NB4 (cell line): ENCODE data around the gene RAB21.

Experiments
- DNase-seq: peaks from one replicate; pipeline ENCODE4 v3.0.0; 2010; ENCODE audit warnings: low read depth
- H3K4me3 ChIP-seq: one replicate; pipeline ENCODE4 v1.5.1; 2011; ENCODE audit warnings: mild to moderate bottlenecking, low read depth, low read length, moderate library complexity
- MYC ChIP-seq: IDR thresholded peaks from 2 replicates; pipeline ENCODE4 v1.6.1; 2011; ENCODE audit warnings: low read depth, low read length
- POLR2A ChIP-seq: IDR thresholded peaks from 2 replicates; pipeline ENCODE4 v1.6.1; 2011; ENCODE audit warnings: mild to moderate bottlenecking; ENCODE audit not compliant: insufficient read length; ENCODE audit errors: extremely low read depth
- TF ChIP-seq, protein P1 (sequence below): IDR thresholded peaks from 2 replicates; pipeline ENCODE4 v1.6.1; 2011; ENCODE audit warnings: low read depth, low read length
- TF ChIP-seq, protein P2 (sequence below): IDR thresholded peaks from one replicate; pipeline ENCODE4 v1.5.1; 2012; ENCODE audit warnings: low read depth, low read length

The RAB21 gene

DNA sequence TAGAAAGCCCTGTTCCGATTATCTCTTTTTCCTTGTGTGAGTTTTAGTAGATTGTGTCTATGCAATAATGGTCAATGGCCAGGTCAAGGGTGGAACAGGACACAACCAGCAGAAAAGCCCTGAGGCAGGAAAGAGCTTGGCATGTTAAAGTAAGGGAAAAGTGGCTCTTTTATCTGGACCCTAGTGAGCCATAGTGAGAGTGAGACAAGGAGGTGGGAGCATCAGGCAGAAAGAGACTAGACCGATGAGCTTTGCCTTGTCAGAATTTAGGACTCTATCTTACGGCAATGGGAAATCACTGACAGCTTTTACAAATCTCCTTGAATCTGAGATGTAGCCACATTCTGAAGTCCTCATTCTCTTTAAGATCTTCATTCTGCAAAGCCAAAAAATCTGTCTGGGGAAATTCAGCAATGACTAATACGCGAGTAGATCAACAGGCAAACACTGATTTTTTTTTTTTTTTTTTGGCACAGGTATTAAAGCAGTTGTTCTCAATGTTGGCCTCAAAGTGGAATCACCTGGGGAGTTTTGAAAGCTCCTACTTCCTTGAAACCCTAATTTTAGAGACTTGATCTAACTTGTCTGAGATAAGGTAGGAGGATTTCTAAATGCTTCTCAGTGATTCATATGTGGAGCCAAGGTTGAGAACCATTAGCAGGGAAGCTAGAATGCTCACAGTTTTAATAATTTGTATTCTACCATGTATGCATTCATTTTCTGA lies 34.9 kb upstream of the RAB21 start:
- no peak for DNase-seq
- no peak overlapping the region for H3K4me3 ChIP-seq
- TF ChIP-seq MYC (no peak), POLR2A (no peak)
- TF ChIP-seq, protein P1, sequence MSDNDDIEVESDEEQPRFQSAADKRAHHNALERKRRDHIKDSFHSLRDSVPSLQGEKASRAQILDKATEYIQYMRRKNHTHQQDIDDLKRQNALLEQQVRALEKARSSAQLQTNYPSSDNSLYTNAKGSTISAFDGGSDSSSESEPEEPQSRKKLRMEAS, result no peak
- TF ChIP-seq, protein P2, sequence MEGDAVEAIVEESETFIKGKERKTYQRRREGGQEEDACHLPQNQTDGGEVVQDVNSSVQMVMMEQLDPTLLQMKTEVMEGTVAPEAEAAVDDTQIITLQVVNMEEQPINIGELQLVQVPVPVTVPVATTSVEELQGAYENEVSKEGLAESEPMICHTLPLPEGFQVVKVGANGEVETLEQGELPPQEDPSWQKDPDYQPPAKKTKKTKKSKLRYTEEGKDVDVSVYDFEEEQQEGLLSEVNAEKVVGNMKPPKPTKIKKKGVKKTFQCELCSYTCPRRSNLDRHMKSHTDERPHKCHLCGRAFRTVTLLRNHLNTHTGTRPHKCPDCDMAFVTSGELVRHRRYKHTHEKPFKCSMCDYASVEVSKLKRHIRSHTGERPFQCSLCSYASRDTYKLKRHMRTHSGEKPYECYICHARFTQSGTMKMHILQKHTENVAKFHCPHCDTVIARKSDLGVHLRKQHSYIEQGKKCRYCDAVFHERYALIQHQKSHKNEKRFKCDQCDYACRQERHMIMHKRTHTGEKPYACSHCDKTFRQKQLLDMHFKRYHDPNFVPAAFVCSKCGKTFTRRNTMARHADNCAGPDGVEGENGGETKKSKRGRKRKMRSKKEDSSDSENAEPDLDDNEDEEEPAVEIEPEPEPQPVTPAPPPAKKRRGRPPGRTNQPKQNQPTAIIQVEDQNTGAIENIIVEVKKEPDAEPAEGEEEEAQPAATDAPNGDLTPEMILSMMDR, result no peak

- TF ChIP-seq, protein P1, result no peak
Observed at GRCh38 chr12:71721783-71722505, 32.7 kb upstream of the RAB21 start.

GRCh38 chr12:71725011-71725410 lies 29.7 kb upstream of the RAB21 start:
- TF ChIP-seq, protein P1, result no peak
- TF ChIP-seq, protein P2, result no peak
- TF ChIP-seq POLR2A (no peak), MYC (no peak)
- no peak for DNase-seq
- H3K4me3 ChIP-seq, result no peak overlapping the region

More at GRCh38 chr12:71721783-71722505, 32.7 kb upstream of the RAB21 start:
- DNase-seq, result no peak
- H3K4me3 ChIP-seq, result no peak overlapping the region

DNA sequence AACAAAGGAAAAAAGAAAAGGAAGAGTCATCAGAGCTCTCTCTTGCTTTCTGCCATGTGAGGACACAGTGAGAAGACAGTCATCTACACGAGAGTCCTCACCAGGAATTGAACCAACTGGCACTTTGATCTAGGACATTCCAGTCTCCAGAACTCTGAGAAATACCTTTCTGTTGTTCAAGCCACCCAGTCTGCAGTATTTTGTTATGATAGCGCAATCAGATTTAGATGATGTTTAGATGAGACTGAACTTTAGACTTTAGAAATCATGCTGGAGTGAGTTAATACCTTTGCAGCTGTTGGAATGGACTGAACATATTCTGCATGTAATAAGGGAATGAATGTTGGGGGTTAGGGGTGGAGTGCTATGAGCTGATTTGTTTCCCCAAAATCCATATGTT lies 28.1 kb upstream of the RAB21 start:
- DNase-seq, result no peak
- H3K4me3 ChIP-seq, result no peak overlapping the region
- TF ChIP-seq, protein P2, result no peak
- TF ChIP-seq MYC (no peak), POLR2A (no peak)
- TF ChIP-seq, protein P1, result no peak

GRCh38 chr12:71727958-71728357 lies 26.7 kb upstream of the RAB21 start:
- TF ChIP-seq POLR2A, result no peak
- TF ChIP-seq, protein P2, result no peak
- TF ChIP-seq, protein P1, result no peak
- no peak for TF ChIP-seq MYC
- no peak overlapping the region for H3K4me3 ChIP-seq
- DNase-seq, result no peak

DNA sequence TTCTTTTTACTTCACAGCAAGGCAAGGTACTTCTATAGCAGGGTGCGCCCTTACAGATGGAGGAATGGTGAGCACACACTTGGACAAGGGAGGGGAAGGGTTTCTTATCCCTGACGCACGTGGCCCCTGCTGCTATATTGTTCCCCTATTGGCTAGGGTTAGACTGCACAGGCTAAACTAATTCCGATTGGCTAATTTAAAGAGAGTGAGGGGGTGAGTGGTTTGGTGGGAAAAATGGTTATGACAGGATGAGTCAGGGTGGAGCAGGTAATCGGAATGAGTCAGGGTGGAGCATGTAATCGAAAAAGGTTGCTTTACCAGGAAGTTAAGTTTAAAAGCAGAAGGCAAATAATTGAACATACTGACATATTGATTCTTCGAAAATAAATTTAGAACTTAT lies 23.7 kb upstream of the RAB21 start:
- no peak for DNase-seq
- no peak overlapping the region for H3K4me3 ChIP-seq
- TF ChIP-seq POLR2A (no peak), MYC (no peak)
- TF ChIP-seq, protein P2, result no peak
- TF ChIP-seq, protein P1, result no peak
